Central memory CD4-positive, alpha-beta T cell (primary cell): ENCODE measurements around the gene PLAC9.

Experiments used
- DNase-seq: peaks from one replicate; pipeline ENCODE4 v3.0.0; 2022

PLAC9 gene

DNA sequence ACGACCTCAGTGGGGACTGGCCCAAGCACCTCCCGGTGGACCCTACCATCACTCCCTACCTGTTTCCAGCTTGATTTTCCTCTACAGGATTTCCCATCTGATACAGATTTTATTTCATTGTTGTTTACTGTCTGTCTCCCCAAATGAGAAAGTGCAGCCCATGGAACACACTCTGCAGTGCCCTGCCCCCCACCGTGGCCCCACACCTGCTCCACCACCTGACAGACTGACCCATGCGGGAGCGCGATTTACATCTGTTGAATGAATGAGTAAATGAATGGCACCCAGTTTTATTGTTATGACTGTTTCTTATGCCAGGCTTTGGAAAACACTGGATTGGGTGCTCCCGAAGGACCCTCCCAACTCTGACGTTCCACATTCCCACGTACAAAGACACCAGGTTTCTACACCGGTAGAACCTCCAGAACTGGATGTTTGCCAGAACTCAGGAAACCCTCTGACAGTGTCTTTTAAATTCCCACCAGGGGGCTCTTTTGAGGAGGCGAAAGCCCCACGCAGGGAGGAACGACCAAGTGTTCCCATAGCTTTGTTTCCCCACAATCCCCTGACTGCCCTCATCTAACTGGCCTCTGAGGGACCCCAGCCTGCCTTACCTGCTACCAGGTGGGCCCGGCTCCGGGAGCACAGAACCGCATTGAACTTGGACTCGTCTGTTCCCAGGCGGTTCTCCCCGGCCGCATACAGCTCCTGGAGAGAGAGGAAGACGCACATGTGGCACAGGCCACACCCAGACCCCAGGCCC, 29.0 kb downstream of the PLAC9 start:
- no peak for DNase-seq

DNA sequence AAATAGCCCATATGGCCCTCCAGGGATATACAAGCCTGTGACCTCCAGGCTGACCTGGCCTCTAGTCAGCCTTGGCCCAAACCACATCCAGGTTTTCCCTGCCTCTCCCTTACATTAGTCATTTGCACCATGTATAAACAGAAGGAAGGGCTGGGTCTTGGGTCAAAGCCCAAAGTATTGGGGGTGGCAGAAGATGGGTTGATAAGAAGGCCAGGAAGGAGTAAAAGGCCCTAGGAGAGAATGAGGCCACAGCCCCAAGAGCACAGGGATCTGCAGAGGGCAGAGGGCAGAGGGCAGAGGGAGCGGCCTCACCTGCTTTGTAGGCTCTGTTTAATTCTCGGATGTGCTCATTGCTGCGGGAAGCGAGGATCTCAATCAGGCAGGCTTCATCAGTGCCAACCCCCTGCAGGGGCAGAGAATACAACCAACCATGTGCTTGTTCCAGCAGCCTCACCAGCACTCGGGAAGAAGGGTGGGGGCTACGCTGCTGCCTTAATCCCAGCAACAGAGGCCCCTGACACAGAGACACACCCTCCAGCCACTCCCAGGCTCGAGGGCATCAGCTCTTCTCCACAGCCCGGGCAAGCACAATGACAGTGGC, 31.3 kb downstream of the PLAC9 start:
- DNase-seq = no peak

DNA sequence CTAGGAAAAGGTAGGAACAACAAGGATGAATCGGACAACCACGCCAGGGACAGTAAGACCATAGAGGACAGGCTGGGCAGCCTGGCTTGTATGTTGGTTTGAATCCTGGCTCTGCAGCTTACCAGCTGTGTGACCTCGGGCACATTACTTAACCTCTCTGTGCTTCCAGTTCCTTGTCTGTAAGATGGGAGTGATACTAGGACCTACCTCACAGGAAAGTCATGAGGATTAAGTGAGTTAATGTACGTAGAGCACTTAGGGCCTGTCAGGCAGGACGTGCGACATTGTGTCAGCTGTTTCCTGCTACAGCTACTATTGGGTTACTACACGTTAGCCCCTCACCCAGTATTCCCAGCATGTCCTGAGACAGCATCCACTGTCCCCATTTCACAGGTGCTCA, 32.1 kb downstream of the PLAC9 start:
- no peak for DNase-seq

DNA sequence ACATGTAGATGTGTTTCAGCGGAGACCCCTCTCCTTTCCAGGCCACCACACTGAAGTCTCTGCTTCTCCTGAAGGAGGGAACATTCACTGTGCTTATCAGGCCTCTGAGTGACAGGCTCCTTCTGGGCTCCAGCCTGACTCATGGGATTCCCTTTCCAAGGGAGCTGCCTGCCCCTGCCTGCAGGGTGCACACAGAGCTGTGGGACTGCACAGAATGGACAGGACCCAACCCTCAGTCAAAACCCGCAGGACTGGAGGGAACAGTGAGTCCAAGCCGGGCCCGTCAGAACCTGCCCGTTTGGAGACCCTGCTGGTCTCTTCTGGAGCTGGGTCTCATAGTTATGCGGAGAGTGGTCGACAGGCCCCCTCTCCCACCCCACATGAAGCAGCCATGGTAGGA, 32.6 kb downstream of the PLAC9 start:
- no peak for DNase-seq

DNA sequence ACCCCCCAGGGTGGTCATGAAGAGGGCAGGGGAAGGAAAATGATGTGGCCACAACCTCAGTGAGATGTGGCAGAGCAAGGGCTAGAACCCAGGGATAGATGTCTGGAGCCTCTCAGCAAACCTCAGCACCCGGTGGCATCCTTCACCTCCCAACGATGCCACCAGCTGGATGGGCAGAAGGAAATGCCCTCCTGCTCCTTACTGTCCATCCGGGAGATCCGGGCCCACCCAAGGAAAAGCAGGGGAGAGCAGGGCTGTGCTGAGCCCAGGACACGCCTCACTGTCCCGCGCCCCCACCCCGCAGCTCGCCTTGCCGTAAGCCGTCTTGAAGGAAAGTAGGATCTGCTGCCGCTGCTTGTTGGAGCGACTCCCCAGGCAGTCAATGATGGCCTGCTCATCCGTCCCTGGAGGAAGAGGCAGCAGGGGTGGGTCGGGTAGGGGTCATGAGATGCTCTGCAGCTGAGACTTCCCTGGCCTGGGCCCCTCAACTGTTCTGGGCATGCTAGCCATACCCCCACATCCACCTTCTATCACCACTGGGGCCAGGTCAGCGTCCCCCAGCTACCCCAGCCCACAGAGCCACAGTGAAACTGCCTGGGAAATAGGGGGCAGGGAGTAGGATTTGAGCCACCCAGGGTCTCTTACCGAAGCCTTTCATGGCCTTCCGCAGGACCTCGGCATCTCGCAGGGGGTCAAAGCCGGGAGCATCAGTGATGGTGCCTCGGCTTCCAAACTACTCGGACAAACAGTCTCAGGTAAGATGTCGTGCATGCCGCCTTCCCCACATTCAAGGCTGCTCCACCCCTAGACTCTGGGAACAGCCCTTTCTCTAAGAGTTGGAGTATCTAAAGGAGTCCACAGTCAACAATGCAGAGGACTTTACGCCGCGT, 34.3 kb downstream of the PLAC9 start:
- DNase-seq = no peak

DNA sequence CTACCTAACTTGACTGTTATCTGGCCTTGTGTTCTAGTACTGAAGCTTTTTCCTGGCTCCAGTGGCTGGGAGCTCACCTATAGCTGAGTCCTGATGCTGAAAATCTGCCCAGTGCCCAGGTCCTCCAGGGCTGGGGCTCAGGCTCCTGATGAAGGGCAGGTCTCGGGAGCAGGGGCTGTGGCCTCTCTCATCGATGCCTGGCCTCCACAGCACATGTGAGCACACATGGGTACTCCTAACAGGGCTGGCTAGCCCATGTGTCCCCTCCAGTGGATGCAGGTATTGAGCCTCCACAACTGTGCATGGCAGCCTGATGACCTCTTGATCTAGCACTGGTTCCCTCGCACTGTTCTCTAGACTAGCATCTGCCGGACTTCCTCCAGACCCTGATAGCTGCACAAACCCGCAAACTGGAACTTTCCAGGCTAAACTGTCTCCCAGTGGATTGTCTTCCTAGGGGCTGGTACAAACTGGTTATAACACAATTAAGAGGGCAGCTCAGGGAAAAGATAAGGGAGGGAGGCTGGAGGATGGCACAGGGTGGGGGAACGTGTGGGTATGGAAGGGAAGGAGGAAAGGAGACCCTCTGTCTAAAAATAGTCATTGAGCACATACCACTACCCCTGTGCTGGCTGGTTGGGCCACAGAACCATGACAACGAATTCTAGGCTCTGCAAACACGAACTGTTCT, 35.1 kb downstream of the PLAC9 start:
- DNase-seq = no peak

DNA sequence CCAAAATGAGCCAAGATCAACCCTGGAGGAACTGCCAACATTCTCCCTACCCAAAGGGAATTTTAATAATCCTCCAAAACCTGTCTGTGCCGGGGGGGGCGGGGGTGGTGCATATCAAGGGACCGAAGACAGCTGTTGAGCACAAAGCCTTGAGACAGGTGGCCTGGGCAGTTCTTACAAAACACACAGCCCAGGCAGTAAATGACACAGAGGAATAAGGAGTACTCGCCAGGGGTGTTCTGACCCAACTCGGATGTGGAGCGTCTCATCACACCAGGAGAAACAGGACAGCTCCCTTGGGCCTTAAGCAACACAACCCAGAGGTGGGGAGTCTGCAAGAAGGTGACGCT, 35.6 kb downstream of the PLAC9 start:
- DNase-seq = no peak

DNA sequence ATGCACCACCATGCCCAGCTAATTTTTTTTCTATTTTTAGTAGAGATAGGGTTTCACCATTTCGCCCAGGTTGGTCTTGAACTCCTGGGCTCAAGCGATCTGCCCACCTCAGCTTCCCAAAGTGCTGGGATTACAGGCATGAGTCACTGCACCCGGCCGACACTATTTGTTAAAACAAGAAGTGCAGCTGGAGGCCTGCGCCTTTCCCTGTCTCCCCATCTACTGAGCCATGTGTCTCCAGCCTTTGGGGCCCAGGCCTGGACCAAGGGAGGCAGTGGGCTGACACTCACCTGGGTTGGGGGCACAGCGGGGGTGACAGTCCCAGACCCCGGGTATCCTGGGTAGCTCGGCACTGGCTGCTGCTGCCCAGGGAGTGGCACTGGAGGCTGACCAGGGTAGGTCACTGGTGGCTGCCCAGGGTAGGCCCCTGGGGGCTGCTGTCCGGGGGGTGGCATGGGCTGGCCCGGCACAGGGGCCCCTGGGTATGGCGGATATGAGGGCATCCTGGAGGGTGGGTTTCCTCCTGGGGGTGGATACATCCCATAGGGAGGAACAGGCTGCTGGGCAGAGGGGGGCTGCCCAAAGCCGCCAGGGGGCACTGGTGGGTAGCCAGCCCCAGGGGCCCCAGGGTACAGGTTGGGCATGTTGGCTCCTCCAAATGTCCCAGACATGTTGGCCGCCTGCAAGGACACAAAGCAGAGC, 36.3 kb downstream of the PLAC9 start:
- DNase-seq = peak; percentile 14

DNA sequence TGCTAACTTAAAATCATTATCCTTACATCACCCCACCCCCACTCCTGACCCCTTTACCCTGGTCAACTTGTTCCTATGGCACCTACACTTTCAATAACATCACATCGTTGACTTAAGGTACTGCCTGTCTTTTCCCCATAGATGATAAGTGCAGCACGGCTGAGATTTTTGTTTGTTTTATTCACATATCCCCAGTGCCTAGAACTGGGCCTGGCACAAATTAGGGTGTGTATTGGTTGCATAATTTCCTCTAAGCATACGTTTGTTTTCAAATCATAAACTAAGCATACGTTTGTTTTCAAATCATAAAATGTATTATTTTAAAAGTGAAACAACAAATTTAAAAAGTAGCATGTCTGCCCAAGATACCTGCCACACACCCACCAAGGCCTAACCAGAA, 37.5 kb downstream of the PLAC9 start:
- DNase-seq = no peak

DNA sequence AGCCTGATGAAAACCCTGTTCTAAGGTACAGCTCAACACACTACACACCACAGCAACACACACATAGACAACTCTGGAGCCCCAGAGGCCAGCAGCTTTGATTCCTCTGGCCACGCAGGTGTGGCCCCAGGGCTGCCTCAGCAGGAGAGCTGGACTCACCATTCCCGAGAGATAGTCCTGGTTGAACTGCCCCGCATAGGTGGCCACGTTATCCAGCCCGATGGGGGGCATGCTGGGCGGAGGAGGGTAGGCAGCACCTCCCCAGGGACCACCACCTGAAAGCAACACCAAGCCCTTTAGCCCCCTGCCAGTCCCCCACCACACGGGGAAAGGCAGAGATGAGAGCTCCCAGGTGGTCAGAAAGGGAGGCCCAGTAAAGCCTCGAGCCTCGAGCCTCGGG, 38.1 kb downstream of the PLAC9 start:
- no peak for DNase-seq

DNA sequence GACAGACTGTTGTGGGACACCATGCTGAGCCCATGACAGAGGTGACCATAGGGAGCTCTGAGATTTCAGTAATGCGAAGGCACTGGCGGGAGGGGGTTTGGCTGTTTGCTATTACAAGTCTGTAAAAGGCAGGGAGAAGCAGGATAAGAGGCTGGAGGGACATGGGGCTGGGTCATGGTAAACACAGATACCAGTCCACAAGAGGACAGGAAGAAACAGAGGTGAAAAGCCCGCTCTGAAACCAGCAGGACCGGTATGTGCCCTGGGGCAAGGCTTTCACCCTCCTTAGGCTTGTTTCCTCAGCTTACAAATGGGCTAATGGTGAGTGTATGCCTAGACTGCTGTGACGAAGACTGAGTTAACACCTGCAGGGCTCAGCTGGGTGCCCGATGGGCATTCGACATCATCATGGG, 38.7 kb downstream of the PLAC9 start:
- no peak for DNase-seq

DNA sequence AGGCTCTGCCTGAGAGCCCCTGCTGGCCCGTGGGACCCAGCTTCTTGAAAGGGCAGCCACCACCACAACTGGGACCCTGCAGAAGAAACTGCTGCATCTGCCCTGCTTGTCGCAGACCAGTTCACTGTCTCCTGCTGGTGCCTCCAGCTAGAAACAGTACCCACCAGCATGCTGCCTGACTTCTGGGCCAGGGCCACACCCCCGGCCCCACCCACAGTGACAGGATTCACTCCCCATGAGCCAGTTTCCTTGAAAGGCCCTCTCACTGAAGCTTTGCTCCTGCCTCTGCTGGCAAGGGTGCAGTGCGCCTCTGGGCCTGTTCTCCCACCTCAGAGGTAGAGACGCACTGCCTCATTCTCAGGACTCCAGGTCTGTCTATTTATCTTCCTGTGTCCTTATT, 40.4 kb downstream of the PLAC9 start:
- no peak for DNase-seq

DNA sequence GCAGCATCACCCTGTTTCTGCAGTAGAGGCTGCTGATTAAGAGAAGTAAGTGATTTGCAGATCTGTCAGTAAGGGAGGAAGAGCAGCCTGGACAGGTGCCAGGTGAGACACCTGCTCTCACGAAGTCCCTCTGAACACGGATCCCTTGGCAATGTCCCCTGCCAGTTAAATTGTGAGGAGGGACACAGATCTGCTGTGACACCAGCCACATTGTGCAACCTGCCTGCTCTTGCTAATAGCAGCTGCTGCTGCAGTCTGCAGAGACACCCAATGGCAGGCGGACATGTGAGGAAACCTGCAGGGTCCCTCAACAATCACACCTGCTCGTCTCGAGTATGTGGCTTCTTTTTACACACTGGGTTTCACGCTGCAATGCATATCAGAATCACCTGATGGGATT, 40.9 kb downstream of the PLAC9 start:
- no peak for DNase-seq

DNA sequence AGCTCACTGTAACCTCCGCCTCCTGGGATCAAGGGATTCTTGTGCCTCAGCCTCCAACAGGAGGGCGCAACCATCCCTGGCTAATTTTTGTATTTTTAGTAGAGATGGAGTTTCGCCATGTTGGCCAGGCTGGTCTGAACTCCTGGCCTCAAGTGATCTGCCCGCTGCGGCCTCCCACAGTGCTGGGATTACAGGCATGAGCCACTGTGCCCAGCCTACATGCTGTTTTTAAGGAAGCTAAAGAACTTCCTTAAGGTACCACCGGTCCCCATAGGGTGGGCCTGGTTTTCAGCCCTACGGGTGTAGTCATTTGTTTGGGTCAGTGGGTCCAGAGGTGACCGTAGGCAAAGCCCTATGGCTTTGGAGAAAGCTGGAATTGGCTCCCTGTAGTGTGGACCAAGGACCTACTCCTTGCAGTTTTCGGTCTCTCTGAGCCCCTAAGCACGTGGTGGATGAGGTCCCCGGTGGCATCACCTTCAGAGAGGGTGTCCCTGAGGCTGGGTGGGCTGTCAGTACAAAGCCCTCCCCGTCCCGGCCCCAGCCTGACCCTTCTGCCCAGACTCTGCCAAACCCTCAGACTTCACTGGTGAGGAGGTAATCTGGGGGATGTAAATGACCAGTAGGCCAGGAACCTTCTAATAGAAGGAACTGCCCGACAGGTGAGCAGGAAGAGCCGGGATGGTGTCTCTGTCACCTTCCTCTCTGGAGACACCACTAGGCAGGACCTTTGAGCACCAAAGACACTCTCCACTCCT, 42.3 kb downstream of the PLAC9 start:
- no peak for DNase-seq

DNA sequence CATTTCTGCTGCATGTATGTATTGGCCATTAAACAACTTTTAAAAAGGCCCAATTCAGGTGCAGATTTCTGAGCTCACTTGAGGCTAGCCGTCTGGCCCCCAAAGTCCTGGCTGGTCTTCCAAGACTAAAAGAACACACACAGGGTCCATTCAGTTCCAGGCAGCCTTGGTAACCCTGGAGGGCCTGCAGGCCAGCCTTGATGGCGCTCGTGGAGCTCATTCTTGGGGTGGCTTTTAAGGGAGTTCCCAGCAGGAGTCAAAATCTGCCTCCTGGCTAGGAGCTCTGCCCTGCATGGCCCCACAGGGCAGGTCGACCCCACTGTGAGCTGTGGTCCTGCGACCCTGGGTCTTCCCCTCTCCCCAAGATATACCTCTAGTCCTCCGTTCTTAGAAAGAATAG, 44.0 kb downstream of the PLAC9 start:
- DNase-seq = no peak

DNA sequence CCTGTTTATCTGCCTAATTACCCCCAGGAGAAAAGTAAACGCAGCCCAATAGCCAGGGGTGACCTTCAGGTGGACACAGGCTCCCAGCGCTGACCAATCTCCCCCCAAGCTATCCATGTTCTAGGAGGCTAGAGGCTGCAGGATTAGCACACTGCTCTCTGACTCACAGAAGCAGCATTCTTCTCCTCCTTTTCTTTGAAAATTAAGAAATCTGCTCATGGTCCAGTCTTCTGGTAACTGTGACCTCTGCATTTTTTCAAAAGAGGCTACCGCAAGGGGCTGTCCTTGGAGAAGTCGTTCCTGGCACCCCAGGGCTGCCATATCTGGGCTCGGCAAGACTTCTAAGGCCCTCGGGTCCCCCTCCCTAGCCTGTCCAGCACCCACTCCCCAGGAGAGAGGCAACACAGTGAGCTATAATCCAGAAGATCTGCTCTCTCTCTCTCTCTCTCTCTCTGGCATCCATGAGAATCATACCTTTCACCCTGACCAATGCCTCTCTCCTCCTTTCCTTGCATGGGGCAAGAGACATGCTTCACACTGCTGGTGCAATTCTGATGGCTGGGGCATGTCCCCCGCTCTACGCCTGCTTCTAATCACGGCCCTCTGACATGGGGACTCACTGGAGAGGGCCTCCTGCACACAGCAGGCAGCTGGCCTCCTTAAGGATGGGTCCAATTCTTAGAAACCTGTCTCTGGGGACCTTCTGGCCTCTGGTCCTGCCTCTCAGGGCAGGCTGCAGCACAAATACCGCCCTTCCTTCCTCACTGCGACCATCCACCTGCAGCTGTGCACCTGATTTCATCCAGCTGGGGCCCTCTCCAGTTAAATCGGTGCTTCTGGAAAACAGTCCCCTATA, 45.5 kb downstream of the PLAC9 start:
- no peak for DNase-seq

DNA sequence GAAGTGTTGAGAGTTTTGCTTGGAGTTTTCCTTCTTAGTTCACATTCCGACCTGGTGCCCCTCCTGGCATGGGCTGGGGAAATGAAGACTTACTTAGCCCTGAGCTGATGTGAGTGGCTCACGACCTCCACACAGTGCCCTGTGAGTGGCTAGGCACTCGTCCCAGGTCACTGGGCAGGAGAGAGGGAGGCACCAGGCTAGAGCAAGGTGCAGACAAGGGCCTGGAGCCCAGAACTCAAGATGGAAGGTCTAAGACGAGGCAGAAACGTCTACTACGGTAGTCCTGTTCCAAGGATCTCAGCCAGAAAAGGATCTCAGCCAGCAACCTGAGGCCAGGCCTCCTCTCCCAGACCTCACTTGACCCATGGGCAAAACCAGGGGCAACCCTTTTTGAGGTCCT, 50.5 kb downstream of the PLAC9 start:
- DNase-seq = no peak

DNA sequence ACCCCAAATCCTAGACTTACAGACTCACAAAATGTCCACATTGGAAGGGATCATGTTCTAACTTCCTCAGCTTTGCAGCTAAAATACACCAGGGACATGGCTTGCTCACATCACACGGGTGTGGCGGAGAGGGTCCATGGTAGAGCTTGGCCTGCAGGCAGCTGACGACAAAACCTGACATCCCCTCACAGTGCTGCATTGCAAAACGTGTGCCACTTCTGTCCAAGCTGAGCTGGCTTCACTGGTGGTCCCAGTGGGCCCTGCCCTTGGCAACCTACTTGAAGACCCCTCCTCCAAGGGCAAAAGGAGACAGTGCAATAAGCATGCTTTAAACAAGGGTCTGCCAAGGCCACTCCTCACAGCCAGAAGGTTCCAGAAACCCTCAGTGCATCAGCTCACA, 50.9 kb downstream of the PLAC9 start:
- no peak for DNase-seq

DNA sequence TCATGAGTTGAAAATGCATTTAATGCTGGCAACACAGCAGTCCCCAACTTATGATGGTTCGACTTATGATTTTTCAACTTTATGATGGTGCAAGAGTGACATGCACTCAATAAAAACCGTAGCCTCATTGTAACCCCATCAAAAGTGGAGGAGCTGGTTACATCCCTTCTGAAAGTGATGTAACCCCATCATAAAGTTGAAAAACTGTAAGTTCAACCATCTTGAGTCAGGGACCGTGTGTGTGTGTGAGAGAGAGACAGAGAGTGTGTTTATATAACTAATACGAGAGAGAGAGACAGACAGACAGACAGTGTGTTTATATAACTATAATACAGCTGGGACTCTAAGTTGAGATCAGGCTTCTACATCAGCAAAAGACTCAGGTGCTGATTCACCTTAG, 51.8 kb downstream of the PLAC9 start:
- no peak for DNase-seq

DNA sequence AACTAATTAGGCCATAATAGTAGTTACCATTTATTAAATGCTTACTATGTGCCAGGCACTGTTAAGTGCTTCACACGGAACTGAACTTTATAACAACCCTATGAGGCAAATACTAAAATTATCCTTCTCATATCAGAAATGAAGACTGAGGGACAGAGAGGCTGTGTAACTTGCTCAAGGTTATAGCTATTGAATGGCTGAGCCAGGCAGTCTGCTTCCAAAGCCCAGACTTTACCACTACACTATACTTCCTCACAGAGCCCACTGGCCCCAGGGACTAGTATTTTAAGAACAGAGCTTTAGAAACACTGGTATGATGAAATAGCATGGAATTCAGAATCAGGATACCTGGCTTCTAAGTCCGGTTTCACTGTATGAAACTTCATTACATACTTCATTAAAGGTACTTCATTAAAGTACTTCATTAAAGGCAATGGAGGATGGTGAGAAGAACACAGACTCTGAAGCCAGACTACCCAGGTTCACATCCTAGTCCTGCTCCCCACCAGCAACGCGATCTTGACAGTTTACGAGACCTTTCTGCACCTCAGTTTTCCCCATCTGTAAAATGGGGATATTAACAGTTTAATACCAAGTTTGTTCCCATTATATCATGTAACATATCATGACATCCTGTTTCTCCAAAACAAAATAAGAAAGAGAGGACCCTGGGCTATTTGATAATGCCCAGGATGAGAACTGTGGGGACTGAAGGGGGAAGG, 53.2 kb downstream of the PLAC9 start:
- DNase-seq = no peak
